Tibial artery (tissue), 4 donors: ENCODE measurements around the gene POLDIP2.

Experiments
- DNase-seq, 2 donors: peaks; one replicate each; pipeline ENCODE4 v3.0.0-alpha.2; 2019
- H3K27ac ChIP-seq, 2 donors: fragments of 200-600 bp; sonication (generic) in 1 of 2; 1 replicate in 1 of 2; 2 replicates in 1 of 2; pipeline ENCODE4 v1.5.1; 2018 to 2019; ENCODE audit warnings: mild to moderate bottlenecking in 1 of 2
- H3K27me3 ChIP-seq, 2 donors: fragments of 200-600 bp; sonication (generic) in 1 of 2; one replicate each; pipeline versions ENCODE4 v1.5.1 to v1.6.0; 2016 to 2019
- H3K36me3 ChIP-seq, 3 donors: fragments of 200-600 bp; sonication (generic) in 2 of 3; one replicate each; pipeline ENCODE4 v1.5.1; 2016 to 2019; ENCODE audit warnings: mild to moderate bottlenecking in 2 of 3
- H3K4me1 ChIP-seq, 4 donors: fragments of 200-600 bp; sonication (generic) in 2 of 4; 1 replicate in 3 of 4; 2 replicates in 1 of 4; pipeline ENCODE4 v1.5.1; 2016 to 2019
- H3K4me3 ChIP-seq, 2 donors: fragments of 200-600 bp; sonication (generic) in 1 of 2; 1 replicate in 1 of 2; 2 replicates in 1 of 2; pipeline ENCODE4 v1.5.1; 2018 to 2019; ENCODE audit warnings: mild to moderate bottlenecking in 2 of 2
- H3K9me3 ChIP-seq, 3 donors: fragments of 200-600 bp; sonication (generic) in 1 of 3; one replicate each; pipeline ENCODE4 v1.5.1; 2016 to 2019
- intact Hi-C: fragments of 100-400 bp; cut with DNase I; formaldehyde crosslinking; loops from one replicate; pipeline ENCODE4 v1.15.0; 2023; ENCODE audit warnings: low total_unique reads
- TF ChIP-seq, protein P1 (sequence below), 2 experiments: fragments of 200-600 bp in 1 of 2; fragments of 450-650 bp in 1 of 2; IDR thresholded peaks; one replicate each; pipeline ENCODE4 v1.5.1; 2017 to 2019; ENCODE audit warnings: antibody characterized with exemption in 2 of 2, mild to moderate bottlenecking in 1 of 2, moderate library complexity in 1 of 2

The POLDIP2 gene, protein sequence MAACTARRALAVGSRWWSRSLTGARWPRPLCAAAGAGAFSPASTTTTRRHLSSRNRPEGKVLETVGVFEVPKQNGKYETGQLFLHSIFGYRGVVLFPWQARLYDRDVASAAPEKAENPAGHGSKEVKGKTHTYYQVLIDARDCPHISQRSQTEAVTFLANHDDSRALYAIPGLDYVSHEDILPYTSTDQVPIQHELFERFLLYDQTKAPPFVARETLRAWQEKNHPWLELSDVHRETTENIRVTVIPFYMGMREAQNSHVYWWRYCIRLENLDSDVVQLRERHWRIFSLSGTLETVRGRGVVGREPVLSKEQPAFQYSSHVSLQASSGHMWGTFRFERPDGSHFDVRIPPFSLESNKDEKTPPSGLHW

DNA sequence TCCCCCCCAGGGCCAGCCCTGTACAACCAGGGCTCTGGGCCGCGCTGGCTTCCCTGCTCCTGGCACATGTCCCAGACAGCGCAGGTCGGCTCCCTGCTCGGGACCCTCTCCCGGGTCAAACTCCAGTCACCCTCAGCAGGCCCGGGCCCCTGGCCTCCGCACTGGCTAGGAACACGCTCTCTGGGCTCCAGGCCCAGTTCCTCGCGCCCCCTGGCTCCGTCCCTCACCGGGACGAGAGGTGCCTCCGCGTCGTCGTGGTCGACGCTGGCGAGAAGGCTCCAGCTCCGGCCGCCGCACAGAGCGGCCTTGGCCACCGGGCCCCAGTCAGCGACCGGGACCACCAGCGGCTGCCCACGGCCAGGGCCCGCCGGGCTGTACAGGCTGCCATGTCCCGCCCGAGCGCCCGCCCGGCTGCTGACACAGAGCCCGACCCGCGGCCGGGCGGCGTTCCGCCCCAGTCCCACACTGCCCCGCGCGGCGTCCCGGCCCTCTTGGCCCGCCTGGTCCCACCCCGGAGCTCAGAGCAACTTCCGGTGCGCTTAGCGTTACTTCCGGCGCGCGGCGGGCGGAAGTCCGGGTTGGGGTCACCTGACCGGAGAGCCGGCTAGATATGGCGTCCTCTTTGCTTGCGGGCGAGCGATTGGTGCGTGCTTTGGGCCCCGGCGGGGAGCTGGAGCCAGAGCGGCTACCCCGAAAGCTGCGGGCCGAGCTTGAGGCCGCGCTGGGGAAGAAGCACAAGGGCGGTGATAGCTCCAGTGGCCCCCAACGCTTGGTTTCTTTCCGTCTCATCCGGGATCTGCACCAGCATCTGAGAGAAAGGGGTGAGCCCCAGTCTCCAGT is at the start of gene POLDIP2:
Gene POLDIP2 (minus strand): TSS at position 467 of the 840 bp plus-strand sequence. CDS start 79 bp downstream, at position 388.
- H3K27ac ChIP-seq = peak within 1 kb of the TSS; percentile 82 to 93
- peak within 1 kb of the TSS; percentile 69 to 87 for H3K4me3 ChIP-seq
- DNase-seq = peak; percentile 91 to 97
- intact Hi-C loops = no loop called here
- H3K9me3 ChIP-seq = no peaks in the 10 kb centered on the region
- peaks cover 0 to 32% (median 25%) of the 10 kb centered on the region in 4 donors for H3K4me1 ChIP-seq
- H3K27me3 ChIP-seq = no peaks in the 10 kb centered on the region
- H3K36me3 ChIP-seq = peaks cover 53 to 67% (median 58%) of the 10 kb centered on the region in 3 donors
- TF ChIP-seq, protein P1, sequence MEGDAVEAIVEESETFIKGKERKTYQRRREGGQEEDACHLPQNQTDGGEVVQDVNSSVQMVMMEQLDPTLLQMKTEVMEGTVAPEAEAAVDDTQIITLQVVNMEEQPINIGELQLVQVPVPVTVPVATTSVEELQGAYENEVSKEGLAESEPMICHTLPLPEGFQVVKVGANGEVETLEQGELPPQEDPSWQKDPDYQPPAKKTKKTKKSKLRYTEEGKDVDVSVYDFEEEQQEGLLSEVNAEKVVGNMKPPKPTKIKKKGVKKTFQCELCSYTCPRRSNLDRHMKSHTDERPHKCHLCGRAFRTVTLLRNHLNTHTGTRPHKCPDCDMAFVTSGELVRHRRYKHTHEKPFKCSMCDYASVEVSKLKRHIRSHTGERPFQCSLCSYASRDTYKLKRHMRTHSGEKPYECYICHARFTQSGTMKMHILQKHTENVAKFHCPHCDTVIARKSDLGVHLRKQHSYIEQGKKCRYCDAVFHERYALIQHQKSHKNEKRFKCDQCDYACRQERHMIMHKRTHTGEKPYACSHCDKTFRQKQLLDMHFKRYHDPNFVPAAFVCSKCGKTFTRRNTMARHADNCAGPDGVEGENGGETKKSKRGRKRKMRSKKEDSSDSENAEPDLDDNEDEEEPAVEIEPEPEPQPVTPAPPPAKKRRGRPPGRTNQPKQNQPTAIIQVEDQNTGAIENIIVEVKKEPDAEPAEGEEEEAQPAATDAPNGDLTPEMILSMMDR (IDR thresholded peaks at IDR 0.05) = no peak

DNA sequence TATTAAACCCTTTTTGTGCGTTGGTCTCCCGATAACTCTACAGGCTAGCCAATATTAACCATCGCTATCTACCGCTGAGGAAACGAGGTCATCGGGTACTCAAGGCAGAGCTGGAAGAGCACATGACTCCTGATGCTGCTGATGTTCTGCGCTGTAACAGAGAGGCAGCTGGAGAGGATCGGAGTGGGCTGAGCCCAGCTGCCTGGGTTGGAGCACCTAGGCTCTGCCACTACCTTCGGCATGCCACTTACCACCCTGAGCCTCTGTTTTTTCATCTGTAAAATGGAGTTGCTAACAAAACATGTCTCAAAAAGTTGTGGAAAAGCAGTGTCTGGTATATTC is 49.1 kb upstream of the POLDIP2 start:
- Histone ChIP-seq H3K9me3 (no peaks in the 10 kb centered on the region), H3K27me3 (peaks cover 0 to 2% of the 10 kb centered on the region in 2 donors), H3K4me3 (peak overlapping the region; percentile 69 to 74), H3K4me1 (peaks cover 0 to 23% (median 14%) of the 10 kb centered on the region in 4 donors), H3K27ac (peak overlapping the region in 1 of 2 donors; percentile 60), H3K36me3 (peaks cover 0 to 20% (median 11%) of the 10 kb centered on the region in 3 donors)
- DNase-seq = no peak
- TF ChIP-seq, protein P1 (IDR thresholded peaks at IDR 0.05) = no peak
- intact Hi-C loops = no loop called here

DNA sequence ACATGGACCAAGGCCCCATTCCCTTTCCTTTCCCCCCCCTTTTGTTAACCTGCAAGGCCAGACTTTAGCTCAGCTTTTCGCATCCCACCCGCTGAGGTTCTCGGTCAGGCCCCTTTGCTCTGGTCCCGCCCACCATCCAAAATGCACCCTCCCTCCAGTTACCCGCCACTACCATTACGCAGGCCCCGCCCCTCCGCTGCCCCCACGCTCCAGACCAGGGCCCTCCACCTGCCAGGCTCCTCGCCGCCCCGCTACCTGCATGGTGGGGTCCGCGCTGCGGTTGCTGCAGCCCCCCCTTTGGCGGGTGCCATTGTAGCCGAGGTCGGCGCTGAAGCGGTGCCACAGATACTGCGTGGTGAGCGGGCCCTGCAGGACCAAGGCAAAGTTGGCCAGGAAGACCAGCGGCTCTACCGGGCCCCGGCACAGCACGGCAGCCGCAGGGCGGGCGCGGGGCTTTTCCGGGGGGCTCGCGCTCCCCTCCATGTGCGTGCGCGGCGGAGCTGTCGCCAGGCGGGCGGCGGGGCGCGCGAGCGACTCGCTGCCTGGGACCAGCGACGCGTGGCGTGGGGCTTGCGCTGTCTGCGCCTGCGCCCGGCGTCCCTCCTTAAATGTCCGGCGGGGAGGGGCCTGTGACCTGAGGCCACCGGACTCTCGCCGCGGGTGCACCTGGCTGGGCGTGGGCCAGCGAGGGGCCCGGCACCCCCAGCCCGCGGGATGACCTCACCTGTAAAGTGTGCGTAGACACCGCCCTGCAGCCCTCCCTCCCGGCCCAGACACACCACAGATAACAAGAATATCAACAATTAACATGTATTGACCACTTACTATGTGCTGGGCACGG is 48.5 kb upstream of the POLDIP2 start, which contains the start of gene SLC46A1:
Gene SLC46A1 (minus strand): TSS at position 581 of the 841 bp plus-strand sequence. CDS start 98 bp downstream, at position 483.
- Histone ChIP-seq H3K27me3 (no peaks in the 10 kb centered on the region), H3K9me3 (no peaks in the 10 kb centered on the region), H3K4me3 (peak within 1 kb of the TSS; percentile 69 to 74), H3K4me1 (peaks cover 0 to 23% (median 14%) of the 10 kb centered on the region in 4 donors), H3K36me3 (peaks cover 0 to 25% (median 11%) of the 10 kb centered on the region in 3 donors), H3K27ac (peak within 1 kb of the TSS; percentile 59 to 60)
- intact Hi-C loops = no loop called here
- peak; percentile 55 to 82 for DNase-seq
- TF ChIP-seq, protein P1 (IDR thresholded peaks at IDR 0.05) = no peak

DNA sequence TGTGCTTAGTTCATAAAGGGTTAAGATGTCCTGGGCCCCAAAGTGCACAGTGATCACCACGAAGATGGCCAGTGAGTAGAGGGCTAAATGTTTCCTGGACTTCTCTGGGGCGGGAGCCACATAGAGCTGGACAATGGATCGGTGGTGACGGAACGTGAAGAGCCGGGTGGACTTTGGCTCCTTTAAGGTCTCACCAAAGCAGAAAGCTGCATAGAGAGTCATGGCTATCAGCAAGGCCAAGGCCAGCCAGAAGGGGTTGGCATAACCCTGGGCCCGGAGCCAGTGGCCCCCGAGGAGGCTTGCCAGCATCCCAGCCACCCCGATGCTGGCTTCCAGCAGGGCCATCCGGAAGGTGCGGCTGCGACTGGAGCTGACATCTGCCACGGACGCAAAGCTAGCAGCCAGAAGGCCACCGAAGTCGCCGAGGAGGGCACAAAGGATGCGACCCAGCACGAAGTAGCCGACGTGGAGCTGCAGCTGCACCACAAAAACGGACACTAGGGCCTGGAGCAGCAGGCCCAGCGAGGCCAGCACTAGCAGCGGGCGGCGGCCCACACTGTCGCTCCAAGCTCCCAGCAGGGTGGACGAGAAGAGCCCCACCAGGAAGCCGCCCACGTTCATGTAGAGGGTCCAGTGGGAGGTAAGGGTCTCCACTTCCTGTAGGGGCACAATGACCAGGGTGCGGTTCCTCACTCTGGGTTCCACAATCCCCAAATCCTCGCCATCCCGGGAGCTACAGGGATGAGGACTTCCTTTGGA is 47.7 kb upstream of the POLDIP2 start:
- Histone ChIP-seq H3K4me3 (peak overlapping the region; percentile 69 to 74), H3K9me3 (no peaks in the 10 kb centered on the region), H3K4me1 (peaks cover 0 to 23% (median 14%) of the 10 kb centered on the region in 4 donors), H3K27me3 (no peaks in the 10 kb centered on the region), H3K36me3 (peaks cover 0 to 32% (median 17%) of the 10 kb centered on the region in 3 donors), H3K27ac (peak overlapping the region; percentile 59 to 60)
- TF ChIP-seq, protein P1 (IDR thresholded peaks at IDR 0.05) = no peak
- intact Hi-C loops = no loop called here
- no peak for DNase-seq
